ENCODE results near the gene EPAS1.

EPAS1 gene

GRCh38 chr2:46326231-46326980, 29.2 kb downstream of the EPAS1 start:
- no peak for DNase-seq

DNA sequence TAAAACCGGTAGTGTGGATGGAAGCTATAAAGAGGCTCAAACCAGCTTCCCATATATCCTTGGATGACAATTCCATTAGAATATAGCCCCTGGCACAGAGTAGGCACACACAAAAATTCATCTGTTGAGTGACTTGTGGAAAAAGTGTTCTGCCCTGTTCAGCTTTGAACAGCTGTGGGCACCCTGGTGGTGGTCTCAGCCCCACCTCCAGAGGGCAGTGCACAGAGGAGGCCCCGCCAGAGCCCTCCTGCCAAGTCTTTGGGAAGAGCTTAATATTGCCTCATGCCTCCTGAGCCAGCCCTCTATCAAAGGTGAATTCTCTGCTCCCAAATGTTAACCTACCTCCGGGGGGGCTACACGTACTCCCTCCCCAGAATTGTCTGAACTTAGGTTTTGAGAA, 30.4 kb downstream of the EPAS1 start:
- DNase-seq = no peak

DNA sequence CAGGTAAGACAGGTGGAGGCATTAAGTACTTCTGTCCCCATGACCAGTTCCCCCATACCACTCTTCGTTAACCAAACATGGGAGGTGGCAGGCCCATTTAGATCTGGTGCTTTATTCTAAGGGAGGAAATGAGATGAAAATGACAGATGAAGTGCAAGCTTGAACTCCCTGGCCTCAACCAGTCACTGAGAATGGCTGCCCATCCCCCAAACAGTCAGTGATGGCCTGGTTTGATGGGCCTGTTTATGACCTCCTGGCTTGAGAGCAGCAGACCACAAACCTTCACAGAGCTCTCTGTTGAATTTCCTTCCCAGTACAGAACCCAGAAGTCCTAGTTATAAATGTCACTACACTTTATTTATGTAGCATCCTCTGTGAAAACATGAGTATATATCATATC, 31.1 kb downstream of the EPAS1 start:
- DNase-seq = no peak

DNA sequence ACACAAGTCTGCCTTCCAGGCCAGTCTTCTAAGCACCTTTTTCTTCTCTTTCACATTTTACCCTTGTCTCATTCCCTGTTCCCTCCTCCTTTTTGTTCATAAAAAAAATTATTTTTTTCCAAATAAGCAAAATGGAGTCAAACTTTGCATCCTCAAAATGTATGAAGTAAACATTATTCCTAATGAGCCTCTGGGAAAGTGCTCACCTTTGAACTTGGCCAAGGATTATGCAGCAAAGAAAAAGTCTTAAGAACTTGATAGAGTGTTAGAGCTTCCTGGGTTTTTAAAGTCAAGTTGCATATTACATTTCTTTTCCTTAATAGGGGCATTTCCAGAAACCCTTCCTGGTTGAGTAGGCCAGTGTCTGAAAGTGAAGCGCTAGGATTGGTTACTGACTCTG, 31.6 kb downstream of the EPAS1 start:
- no peak for DNase-seq

- no peak for DNase-seq
These were observed 32.1 kb downstream of the EPAS1 start for GRCh38 chr2:46329340-46329739.

GRCh38 chr2:46329803-46330775, 32.9 kb downstream of the EPAS1 start:
- DNase-seq = no peak

DNA sequence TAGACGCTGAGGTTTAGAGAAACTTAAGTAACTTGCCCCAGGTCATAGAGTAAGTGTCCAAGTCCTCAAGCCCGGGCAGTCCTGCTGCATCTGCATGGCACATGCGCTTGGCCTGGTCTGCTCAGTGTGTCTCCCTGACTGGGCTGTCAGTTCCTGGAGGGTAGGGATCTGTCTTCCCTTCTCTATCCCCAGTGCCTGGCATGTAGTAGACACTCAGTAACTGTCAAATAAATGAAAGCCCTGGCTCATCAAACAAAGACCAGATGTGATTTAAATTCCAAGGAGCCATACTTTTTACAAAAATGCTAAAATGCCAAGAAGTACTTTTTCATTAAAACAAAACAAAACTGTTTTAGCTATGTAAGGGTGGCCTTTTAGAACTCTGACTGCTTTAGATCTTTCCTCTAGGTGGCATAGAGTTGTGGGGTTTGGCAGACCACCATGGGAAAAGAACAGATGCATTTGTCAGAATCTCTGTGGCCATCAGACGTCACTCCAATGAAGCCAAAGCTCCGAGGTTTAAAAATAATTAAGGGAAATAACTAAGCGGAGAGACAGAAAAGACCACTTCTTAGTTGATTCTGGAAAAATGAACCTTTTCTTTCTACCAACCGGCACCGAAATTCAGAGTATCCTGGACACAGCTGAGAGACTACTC, 34.0 kb downstream of the EPAS1 start:
- no peak for DNase-seq

GRCh38 chr2:46332686-46333281, 35.6 kb downstream of the EPAS1 start:
- no peak for DNase-seq

DNA sequence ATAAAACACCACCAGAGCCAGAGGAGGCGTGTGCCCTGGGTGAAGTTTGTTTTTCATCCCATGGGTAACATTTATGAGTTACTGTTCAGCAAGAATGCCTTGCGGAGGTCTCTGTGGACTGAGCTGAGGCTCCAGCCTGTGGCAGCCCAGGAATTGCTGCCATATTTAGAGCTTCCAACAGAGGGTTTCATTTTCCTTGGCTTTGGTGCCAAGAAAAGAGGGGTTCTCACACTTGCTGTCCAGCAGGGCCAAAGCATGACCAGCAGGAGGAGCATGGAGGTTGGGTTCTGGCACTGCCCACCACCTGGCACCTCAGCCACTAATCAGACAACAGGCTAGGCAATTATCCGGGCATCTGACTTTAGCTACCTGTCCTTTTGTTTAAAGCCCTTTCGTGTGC, 36.7 kb downstream of the EPAS1 start:
- DNase-seq = no peak

DNA sequence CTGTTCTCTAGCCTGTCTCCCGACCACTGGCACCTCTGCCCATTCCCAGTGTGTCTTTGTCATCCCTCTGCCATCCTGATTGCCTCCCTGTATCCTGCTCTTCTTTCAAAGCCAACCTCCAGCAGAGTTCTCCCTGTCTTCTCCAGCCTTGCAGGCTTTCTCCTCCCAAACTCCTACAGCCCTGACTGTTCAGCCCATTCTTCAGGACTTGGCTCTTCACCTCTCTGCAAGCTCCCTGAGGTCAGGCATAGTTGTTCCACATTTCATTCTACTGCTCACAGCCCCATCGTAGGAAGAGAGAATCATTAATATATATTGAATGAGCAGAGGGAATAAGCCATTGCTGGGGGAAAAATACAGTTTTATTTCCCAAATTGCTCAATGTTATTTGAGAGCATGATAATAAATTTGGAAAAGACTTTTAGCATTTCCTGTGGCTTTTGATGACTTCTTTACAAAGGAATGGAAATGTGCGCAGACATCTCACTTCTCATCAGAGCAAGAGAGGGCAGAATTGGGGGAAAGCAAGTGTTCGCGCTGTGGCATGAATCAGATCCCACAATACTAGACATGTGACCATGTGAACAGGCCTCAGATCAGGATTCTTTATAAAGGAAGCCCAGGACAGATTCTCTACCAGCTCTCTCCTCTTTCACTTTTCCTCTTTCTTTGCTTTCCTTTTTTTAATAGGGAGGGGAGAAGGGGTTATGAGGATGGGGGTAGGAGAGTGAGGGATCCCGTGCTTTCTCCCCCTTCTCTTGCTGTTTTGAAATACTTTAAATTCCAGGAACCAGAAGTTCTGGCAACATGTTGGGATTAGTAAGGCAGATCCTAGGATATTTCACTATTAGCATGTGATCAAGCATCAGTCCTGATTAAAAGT, 37.4 kb downstream of the EPAS1 start:
- no peak for DNase-seq

GRCh38 chr2:46335391-46336282, 38.4 kb downstream of the EPAS1 start:
- no peak for DNase-seq

DNA sequence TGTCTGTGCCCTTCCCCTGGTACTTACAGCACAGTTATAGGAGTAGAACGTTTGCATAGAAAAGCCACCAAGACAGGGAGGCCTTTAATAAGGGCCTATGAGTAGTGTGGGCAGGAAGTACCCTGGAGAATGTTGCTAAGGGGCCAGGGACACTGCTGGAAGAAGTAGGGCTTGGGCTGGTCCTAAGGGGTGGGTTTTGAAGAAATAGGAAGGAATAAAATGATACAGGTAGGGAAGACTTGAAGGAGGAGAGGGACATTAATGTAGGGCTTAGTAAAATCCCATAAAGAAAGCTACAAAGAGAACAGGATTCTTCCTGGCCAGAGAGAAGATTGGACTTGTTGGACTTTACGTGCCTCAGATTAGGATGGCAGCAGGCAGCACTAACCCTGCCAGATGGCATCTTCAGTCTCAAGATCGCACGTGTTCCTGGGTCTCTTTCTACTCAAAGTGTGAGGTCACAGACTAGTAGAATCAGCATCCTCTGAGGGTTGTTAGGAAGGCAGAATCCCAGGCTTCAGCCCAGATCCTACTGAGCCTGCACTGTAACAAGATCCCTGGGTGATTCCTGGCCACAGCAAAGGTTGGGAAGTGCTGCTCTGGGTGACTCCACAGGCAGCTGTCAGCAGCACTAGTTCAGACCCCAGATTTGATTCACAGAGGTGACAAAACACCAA, 39.2 kb downstream of the EPAS1 start:
- no peak for DNase-seq

DNA sequence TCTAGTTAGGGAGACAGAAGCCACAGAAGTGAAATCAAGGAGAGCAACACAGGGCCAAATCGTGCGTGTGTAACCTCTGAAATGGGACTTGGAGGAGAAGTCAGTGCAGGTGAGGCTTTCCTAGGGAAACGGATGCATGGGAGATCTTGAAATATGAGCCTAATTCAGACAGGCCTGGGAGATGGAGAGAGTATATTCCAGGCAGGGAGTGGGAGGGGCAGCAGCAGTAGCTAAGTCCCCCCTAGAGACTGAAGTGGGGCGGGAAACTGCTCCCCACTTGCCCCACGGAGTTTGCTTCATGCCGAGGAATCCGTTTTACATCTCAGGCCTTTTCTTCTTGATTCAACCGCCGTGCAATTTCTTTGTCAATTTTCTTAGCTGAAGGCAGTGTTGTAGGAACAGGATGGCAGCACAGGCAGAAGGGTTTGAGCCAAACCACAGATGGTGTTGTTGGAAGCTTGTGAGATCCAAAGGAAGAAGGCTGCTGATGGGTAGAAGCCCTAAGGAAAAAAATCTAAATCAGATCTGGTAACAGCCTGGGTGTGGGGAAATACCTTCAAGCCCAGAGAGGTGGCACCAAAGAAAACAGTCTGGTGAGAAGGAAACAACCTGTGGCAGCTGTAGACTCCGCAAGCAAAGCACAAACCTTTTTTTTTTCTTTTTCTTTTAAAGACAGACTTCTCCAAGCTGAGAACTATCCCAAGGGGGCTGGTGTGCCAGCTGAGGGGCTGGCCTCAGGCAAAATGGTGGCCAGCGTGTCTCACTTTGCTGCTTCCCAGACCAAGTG, 40.2 kb downstream of the EPAS1 start:
- DNase-seq = no peak

DNA sequence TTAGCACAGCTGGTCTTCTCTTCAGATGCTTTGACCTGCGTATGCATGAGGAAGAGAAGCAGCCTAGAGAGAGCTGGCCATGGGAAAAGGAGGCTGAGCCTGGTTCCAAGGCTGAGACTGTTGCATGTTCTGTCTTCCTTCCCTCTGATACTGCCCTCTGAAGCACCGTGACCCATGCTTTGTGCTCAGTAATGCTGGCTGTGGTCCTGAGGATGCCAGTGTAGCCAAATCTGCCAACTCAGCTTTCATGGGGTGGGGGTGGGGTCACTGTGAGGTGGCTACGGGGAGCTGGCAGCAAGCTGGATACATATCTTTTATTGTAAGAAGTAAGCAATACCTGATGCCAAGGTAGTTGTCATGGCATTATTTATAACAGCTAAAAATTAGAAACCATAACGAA, 41.5 kb downstream of the EPAS1 start:
- DNase-seq = no peak

DNA sequence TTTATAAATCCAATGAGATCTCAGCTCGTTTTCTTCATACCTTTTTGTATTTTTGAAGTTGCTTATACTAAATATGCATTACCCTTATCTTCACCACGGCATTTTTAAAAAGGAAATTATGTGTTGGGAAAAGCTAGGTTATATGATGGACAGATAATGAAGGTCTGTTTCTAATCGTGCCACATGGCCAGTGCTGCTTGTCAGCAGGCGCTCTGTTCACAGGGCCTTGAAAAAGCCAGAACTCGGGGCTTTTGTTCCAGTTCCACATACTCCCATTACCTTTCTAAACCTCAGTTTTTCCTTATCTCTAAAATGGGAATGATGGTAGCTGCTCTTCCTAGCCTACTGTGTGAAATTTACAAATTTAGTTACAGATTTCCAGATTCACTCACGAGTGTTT, 42.0 kb downstream of the EPAS1 start:
- no peak for DNase-seq

DNA sequence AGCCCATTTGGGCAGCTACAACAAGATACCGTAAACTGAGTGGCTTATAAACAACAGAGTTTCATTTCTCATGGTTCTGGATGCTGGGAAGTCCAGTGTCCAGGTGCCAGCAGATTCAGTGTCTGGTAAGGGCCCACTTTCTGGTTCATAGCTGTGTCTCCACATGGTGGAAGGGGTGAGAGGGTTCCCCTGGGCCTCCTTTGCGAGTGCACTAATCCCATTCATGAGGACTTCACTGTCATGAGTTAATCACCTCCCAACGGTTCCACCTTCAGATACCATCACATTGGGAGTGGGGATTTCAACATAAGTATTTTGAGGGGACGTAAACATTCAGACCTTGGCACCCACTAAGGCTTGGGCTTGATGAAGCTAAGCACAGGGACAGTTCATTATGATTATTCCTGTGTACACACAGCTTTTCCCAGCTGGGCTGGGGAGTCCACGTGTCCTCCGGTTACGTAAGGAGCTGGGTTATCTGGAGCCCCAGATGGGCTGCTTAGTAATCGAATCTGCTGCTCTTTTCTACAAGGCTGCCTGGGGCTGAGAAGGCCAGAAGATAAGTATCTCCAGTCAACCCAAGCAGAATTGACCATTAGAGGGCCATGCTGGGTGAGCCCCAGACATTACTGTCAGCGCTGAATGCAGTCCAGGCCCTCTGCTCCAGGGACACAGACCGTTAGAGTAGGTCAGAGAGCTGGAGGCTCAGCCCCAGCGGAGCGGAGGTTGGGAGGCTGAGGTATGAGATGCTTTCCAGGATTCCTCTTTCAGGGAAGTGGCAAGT, 42.7 kb downstream of the EPAS1 start:
- no peak for DNase-seq

- DNase-seq = no peak
These were observed 43.7 kb downstream of the EPAS1 start for GRCh38 chr2:46340740-46341420.

Data from COR-L47 (cell line).